ENCODE data around the gene IRAK2.
"Not testable (repeated sequence)": the region's sequence is repeated elsewhere in the genome, so short reads cannot be mapped to it uniquely, and the experiment has no call there.

Gene IRAK2

GRCh38 chr3:10160346-10160745 is 4.4 kb upstream of the IRAK2 start:
- no peak overlapping the region for H3K4me3 ChIP-seq (ENCODE audit: low read depth, low read length)
- DNase-seq (ENCODE audit: low read depth) = no peak
- TF ChIP-seq CTCF (conservative IDR thresholded peaks at IDR 0.05; ENCODE audit: low read depth, low read length) = no peak

DNA sequence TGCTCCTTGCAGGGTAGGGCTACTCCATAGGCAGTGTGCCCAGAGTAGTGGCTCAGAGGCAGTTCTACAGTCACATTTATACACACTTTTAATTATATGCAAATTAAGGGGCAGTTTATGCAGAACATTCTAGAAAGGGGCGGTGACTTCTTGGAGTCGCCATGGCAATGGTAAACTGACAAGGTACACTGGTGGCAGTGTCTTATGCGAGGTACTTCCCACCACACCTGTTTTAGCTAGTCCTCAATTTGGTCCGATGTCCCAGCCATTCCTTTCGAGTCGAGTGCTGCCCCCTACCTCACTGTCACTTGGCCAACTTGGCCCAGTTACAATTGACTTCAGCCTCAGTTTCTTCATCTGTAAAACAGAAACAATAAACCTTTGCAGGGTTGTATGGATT is 3.8 kb upstream of the IRAK2 start:
- no peak for TF ChIP-seq CTCF (conservative IDR thresholded peaks at IDR 0.05; ENCODE audit: low read depth, low read length)
- no peak overlapping the region for H3K4me3 ChIP-seq (ENCODE audit: low read depth, low read length)

DNA sequence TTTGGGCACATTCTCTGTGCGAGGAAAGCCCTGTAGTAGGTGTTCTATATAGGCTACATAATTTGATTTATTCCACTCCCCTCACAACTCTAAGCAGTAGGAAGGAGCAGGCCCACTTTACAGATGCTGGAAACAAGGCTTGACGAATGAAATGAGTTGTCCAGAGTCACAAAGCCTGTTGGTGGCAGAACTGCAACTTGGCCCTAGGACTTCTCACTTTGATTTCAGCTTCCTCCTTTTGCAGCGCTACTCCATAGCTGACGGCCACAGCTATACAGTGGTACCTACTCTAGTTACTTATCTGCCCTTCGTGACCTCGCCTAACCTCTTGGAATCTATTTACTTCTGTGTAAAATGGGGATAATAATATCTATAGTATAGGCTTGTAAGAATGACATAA is 2.5 kb upstream of the IRAK2 start:
- DNase-seq (ENCODE audit: low read depth) = no peak
- no peak overlapping the region for H3K4me3 ChIP-seq (ENCODE audit: low read depth, low read length)
- TF ChIP-seq CTCF (conservative IDR thresholded peaks at IDR 0.05; ENCODE audit: low read depth, low read length) = no peak

More for the DNA sequence above, 3.8 kb upstream of the IRAK2 start:
- DNase-seq (ENCODE audit: low read depth) = no peak

GRCh38 chr3:10164201-10164545 is 546 bp upstream of the IRAK2 start:
- not testable (repeated sequence) for H3K4me3 ChIP-seq (ENCODE audit: low read depth, low read length); DNase-seq (ENCODE audit: low read depth)

- no peak for DNase-seq (ENCODE audit: low read depth)
- no peak overlapping the region for H3K4me3 ChIP-seq (ENCODE audit: low read depth, low read length)
- TF ChIP-seq CTCF (conservative IDR thresholded peaks at IDR 0.05; ENCODE audit: low read depth, low read length) = no peak
These were observed 1.5 kb downstream of the IRAK2 start for GRCh38 chr3:10166213-10166604.

DNA sequence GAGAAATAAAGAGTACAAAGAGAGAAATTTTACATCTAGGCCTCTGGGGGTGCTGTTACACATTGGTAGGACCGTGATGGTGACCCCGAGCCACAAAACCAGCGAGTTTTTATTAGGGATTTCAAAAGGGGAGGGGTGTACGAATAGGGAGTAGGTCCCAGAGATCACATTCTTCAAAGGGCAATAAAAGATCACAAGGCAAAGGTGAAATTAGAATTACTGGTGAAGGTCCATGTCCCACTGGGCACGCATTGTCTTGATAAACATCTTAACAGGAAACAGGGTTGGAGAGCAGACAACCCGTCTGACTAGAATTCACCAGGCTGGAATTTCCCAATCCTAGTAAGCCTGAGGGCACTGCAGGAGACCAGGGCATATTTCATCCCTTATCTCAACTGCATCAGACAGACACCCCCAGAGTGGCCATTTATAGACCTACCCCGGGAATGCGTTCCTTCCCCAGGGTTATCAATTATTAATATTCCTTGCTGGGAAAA is 4.3 kb downstream of the IRAK2 start:
- DNase-seq (ENCODE audit: low read depth) = no peak
- no peak overlapping the region for H3K4me3 ChIP-seq (ENCODE audit: low read depth, low read length)
- TF ChIP-seq CTCF (conservative IDR thresholded peaks at IDR 0.05; ENCODE audit: low read depth, low read length) = peak; percentile 33

GRCh38 chr3:10170915-10171478 is 6.3 kb downstream of the IRAK2 start:
- no peak for DNase-seq (ENCODE audit: low read depth)
- TF ChIP-seq CTCF (conservative IDR thresholded peaks at IDR 0.05; ENCODE audit: low read depth, low read length) = no peak
- H3K4me3 ChIP-seq (ENCODE audit: low read depth, low read length) = no peak overlapping the region
